Nephron (organoid): ENCODE measurements around the gene TICAM2.

Experiments used
- H3K27ac Mint-ChIP-seq, 3 experiments: 2 replicates each; pipeline ENCODE4 v1.8.0; 2020; ENCODE audit warnings: mixed read lengths in 3 of 3, mild to moderate bottlenecking in 2 of 3, moderate library complexity in 1 of 3
- H3K27me3 Mint-ChIP-seq: 2 replicates; pipeline ENCODE4 v1.8.0; 2021; ENCODE audit warnings: low read depth, mild to moderate bottlenecking, moderate library complexity, mixed read lengths
- H3K36me3 Mint-ChIP-seq: 2 replicates; pipeline ENCODE4 v1.8.0; 2020; ENCODE audit warnings: low read depth, mixed read lengths
- H3K4me1 Mint-ChIP-seq: 2 replicates; pipeline ENCODE4 v1.8.0; 2020; ENCODE audit warnings: mixed read lengths
- H3K4me3 Mint-ChIP-seq, 3 experiments: 2 replicates each; pipeline ENCODE4 v1.8.0; 2020; ENCODE audit warnings: mild to moderate bottlenecking in 3 of 3, mixed read lengths in 3 of 3, moderate library complexity in 2 of 3
- H3K9me3 Mint-ChIP-seq: 2 replicates; pipeline ENCODE4 v1.8.0; 2020; ENCODE audit warnings: mixed read lengths
- TF ChIP-seq, protein P1 (sequence below), 3 experiments: fragments of 200-600 bp; sonication (generic); IDR thresholded peaks; one replicate each; pipeline ENCODE4 v1.5.0; 2021; ENCODE audit warnings: antibody characterized with exemption in 3 of 3; ENCODE audit not compliant: unreplicated experiment in 3 of 3

The TICAM2 gene

DNA sequence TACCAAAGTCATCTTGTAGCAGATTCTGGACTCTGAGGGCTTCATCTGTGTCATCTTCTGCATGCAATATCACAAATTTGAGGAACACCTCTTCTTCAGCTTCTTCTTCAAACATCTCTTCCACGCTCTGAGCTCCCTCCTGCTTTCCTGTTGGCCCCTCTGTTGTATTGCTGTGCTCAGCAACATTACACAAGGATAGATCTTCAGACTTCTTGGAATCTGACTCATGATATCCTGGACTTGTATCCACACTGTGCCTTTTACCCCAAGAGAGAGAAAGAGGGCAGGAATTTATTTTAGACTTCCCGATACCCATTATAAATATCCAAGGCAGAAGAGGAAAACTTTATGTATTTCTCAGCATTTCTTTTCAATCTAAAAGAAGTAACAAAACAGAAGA lies 21.3 kb downstream of the TICAM2 start:
- H3K36me3 Mint-ChIP-seq: no peaks in the 10 kb centered on the region
- H3K4me3 Mint-ChIP-seq: no peak overlapping the region
- no peaks in the 10 kb centered on the region for H3K4me1 Mint-ChIP-seq
- no peak overlapping the region for H3K27ac Mint-ChIP-seq
- TF ChIP-seq, protein P1, sequence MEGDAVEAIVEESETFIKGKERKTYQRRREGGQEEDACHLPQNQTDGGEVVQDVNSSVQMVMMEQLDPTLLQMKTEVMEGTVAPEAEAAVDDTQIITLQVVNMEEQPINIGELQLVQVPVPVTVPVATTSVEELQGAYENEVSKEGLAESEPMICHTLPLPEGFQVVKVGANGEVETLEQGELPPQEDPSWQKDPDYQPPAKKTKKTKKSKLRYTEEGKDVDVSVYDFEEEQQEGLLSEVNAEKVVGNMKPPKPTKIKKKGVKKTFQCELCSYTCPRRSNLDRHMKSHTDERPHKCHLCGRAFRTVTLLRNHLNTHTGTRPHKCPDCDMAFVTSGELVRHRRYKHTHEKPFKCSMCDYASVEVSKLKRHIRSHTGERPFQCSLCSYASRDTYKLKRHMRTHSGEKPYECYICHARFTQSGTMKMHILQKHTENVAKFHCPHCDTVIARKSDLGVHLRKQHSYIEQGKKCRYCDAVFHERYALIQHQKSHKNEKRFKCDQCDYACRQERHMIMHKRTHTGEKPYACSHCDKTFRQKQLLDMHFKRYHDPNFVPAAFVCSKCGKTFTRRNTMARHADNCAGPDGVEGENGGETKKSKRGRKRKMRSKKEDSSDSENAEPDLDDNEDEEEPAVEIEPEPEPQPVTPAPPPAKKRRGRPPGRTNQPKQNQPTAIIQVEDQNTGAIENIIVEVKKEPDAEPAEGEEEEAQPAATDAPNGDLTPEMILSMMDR (IDR thresholded peaks at IDR 0.05; ENCODE audit: unreplicated experiment in 3 of 3): no peak
- H3K27me3 Mint-ChIP-seq: no peaks in the 10 kb centered on the region
- peaks cover 8% of the 10 kb centered on the region for H3K9me3 Mint-ChIP-seq

DNA sequence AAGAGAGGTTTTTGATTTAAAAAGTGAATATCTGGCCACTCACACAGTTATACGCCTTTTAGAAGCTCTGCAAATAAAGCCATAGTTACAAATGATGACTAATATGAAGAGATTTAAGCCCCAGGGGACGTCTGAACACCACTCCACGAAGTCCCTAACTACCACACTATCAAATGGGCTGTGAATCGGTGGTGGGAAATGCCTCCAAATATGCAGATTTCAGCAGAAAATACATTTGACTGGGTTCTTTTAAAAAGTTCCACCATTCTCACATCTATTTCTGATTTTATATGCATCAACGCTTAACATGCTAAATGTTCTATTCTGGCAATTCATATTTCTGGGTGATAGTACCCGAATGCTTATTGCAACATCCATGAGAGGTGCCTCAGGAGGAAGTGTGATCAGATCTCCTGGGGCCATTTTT lies 22.5 kb downstream of the TICAM2 start:
- no peak overlapping the region for H3K4me3 Mint-ChIP-seq
- H3K27ac Mint-ChIP-seq: no peak overlapping the region
- H3K36me3 Mint-ChIP-seq: no peaks in the 10 kb centered on the region
- peaks cover 8% of the 10 kb centered on the region for H3K9me3 Mint-ChIP-seq
- no peaks in the 10 kb centered on the region for H3K27me3 Mint-ChIP-seq
- TF ChIP-seq, protein P1 (IDR thresholded peaks at IDR 0.05; ENCODE audit: unreplicated experiment in 3 of 3): no peak
- no peaks in the 10 kb centered on the region for H3K4me1 Mint-ChIP-seq

DNA sequence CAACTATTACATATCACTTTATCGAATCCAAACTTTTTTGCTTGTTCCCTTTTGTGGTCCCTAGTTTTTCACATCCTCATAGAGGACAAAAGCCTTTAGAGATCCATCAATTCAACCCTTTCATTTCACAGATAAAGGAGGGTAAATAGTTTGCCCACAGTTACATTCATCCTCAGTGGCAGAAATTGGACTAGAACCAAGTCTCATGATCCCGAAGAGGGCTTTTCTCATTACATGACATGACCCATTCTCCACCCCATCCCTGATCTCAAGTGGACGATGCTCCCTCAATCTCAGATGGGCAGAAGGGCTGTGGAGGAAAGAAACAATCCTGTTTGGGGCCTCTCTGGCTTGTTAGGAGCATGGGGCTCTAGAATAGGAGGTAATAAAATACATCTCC lies 23.1 kb downstream of the TICAM2 start:
- TF ChIP-seq, protein P1 (IDR thresholded peaks at IDR 0.05; ENCODE audit: unreplicated experiment in 3 of 3): no peak
- H3K36me3 Mint-ChIP-seq: no peaks in the 10 kb centered on the region
- H3K27ac Mint-ChIP-seq: no peak overlapping the region
- H3K27me3 Mint-ChIP-seq: no peaks in the 10 kb centered on the region
- no peak overlapping the region for H3K4me3 Mint-ChIP-seq
- H3K4me1 Mint-ChIP-seq: no peaks in the 10 kb centered on the region
- H3K9me3 Mint-ChIP-seq: peaks cover 8% of the 10 kb centered on the region

DNA sequence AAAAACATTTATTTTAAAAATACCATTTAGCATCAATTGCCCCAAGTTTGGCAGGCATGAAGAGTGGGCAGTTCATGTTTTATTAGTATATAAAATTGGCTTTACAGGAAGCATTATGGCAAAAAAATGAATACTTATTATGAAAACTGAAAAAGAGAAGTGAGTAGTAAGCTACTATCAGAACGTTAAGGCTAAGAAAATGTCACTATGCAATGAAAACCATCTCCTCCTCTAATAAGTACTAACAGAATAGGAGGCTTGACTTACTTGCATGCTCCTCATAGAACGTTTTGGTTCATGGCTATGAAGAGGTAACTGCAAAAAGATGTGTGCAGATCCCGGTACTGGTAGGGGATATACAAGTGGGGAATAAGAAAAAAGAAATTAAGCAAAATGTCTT lies 23.6 kb downstream of the TICAM2 start:
- TF ChIP-seq, protein P1 (IDR thresholded peaks at IDR 0.05; ENCODE audit: unreplicated experiment in 3 of 3): no peak
- Mint-ChIP-seq H3K36me3 (no peaks in the 10 kb centered on the region), H3K9me3 (peaks cover 8% of the 10 kb centered on the region), H3K27ac (no peak overlapping the region), H3K27me3 (no peaks in the 10 kb centered on the region), H3K4me3 (no peak overlapping the region), H3K4me1 (no peaks in the 10 kb centered on the region)

DNA sequence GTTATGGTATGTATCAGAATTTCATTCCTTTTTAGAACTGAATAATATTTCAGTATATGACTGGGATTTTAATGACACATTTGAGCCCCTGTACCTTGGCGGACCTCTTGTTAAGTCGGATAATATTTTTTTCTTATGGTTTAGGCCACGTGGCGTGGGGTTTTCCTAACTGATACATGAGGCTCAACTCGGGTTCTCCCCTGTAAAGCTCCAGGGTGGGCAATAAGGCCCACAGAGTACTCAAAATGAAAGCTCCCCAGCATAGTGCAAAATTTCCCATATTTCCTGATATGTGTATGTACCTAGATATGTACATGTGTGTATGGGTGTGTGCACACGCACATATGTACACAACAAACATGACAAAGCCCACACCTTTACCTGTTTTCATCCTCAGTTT lies 24.5 kb downstream of the TICAM2 start:
- H3K4me1 Mint-ChIP-seq: no peaks in the 10 kb centered on the region
- TF ChIP-seq, protein P1 (IDR thresholded peaks at IDR 0.05; ENCODE audit: unreplicated experiment in 3 of 3): no peak
- peaks cover 8% of the 10 kb centered on the region for H3K9me3 Mint-ChIP-seq
- no peak overlapping the region for H3K4me3 Mint-ChIP-seq
- H3K27me3 Mint-ChIP-seq: no peaks in the 10 kb centered on the region
- H3K27ac Mint-ChIP-seq: no peak overlapping the region
- H3K36me3 Mint-ChIP-seq: no peaks in the 10 kb centered on the region

DNA sequence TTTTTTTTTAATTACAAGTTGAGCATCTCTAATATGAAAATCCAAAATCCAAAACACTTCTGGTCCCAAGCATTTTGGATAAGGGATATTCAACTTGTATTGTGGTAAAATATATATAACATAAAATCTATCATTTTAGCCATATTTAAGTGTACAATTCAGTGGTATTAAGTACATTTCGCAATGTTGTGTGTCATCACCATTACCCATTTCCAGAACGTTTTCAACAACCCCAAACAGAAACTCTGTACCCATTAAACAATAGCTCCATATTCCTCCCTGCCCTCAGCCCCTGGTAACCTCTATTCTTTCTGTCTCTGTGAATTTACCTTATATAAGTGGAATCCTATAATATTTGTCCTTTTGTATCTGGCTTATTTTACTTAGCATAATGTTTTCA lies 24.9 kb downstream of the TICAM2 start:
- no peak overlapping the region for H3K4me3 Mint-ChIP-seq
- no peak overlapping the region for H3K27ac Mint-ChIP-seq
- no peaks in the 10 kb centered on the region for H3K27me3 Mint-ChIP-seq
- TF ChIP-seq, protein P1 (IDR thresholded peaks at IDR 0.05; ENCODE audit: unreplicated experiment in 3 of 3): no peak
- H3K36me3 Mint-ChIP-seq: no peaks in the 10 kb centered on the region
- H3K4me1 Mint-ChIP-seq: no peaks in the 10 kb centered on the region
- peaks cover 8% of the 10 kb centered on the region for H3K9me3 Mint-ChIP-seq
